Retina (tissue), 1 donor: ENCODE results near the gene SLC22A6.

Source experiments
- DNase-seq: peaks from one replicate; pipeline ENCODE4 v3.0.0-alpha.2; 2016

The SLC22A6 gene, protein sequence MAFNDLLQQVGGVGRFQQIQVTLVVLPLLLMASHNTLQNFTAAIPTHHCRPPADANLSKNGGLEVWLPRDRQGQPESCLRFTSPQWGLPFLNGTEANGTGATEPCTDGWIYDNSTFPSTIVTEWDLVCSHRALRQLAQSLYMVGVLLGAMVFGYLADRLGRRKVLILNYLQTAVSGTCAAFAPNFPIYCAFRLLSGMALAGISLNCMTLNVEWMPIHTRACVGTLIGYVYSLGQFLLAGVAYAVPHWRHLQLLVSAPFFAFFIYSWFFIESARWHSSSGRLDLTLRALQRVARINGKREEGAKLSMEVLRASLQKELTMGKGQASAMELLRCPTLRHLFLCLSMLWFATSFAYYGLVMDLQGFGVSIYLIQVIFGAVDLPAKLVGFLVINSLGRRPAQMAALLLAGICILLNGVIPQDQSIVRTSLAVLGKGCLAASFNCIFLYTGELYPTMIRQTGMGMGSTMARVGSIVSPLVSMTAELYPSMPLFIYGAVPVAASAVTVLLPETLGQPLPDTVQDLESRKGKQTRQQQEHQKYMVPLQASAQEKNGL

DNA sequence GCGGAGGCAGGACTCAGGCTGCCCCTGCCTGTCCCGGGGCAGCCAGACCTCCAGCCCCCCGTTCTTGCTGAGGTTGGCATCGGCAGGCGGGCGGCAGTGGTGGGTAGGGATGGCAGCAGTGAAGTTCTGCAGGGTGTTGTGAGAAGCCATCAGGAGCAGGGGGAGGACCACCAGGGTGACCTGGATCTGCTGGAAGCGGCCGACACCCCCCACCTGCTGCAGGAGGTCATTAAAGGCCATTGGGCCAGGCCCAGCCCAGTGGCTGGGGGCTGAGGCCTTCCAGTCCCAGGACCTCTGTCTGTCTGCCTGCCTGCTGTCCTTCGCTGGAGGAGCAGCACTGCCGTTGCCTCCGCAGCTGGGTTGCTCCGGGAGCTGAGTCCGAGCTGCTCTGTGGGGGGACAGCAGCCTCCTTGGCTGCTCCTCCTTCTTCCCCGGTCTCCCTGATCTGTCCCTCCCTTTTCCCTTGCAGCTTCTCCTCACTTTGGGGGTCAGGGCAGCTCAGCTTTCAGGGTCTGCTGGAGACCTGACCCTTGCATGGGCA is at the start of gene SLC22A6:
Gene SLC22A6 (minus strand): TSS at position 517 of the 541 bp plus-strand sequence. CDS start 277 bp downstream, at position 240.
- no peak for DNase-seq

DNA sequence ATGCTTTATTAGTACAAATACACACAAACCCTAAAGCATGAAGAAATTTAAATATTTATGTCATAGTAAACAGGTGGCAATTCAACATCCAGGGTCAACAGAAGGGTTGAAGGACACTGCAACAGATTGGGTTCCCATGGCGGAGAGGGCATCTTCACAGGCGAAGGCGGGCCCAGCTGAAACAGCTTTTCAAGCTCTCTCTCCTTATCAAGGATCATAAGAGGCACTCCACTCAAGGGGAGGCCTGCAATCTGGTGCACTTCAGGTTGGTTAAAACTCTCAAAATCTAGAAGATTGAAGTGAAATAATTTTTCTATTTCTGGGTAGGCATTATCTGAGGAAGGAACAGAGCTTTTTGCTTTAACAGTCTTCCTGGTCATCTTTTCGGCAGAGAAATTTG is 47.7 kb upstream of the SLC22A6 start:
- DNase-seq = no peak

DNA sequence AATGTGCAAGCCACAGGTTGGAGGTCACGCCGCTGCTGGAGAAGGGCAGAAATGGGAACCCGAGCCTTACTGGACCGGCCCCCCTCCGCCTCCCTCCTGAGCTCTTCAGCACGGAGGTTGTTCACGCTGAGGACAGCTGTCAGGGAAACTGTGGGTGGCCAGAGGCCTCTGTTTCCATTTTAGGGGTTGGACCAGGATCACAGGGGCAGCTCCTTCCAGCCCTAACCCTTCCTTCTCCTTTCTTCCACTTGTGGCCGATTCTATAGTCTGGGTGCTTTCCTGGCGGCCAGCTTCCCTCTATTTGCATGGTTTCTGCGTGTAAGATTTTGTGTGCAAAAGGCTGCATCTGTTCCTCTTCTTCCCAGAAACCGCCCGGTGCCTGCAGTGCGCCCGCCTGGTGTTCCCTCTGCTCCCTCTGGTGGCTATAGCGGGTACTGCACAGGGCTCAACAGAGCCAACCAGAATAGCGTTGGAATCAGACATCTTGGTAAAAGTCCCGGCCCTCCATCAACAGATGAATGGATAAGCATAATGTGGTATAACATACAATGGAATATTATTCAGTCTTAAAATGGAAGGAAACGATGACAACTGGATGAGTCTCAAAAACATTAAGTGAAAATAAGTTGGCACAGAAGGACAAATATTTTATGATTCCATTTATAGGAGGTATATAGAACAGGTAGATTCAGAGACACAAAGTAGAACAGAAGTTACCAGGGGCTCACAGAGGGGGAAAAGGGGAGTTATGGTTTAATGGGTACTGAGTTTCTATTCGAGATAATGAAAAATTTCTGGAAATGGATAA is 39.3 kb upstream of the SLC22A6 start:
- DNase-seq = peak; percentile 90

DNA sequence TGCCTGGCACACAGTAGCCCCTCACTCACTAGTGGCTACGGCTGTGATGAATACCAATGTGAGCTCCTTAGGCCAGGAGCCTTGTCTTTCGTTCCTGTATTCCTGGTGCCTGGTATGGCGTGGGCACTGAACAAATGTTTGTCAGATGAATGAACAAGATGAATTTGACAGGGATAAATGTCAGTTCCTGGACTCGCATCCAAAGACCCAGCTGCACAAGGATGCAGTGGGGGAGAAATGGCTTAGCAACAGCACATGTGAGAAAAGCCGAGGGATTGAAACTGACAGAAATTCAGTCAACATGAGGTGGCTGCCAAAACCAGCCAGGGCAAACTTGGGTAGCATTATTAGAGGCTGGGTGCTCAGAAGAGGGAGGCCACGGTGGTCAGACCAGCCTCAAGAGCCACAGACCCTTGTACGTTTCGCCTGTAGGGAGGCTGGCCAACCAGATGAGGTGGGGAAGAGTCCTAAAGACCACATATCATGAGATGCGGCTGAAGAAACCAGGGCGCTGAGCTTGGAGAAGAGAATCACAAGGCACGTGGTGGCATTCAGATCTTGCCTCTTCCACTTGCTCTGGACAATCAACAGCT is 38.6 kb upstream of the SLC22A6 start:
- DNase-seq = peak; percentile 49

DNA sequence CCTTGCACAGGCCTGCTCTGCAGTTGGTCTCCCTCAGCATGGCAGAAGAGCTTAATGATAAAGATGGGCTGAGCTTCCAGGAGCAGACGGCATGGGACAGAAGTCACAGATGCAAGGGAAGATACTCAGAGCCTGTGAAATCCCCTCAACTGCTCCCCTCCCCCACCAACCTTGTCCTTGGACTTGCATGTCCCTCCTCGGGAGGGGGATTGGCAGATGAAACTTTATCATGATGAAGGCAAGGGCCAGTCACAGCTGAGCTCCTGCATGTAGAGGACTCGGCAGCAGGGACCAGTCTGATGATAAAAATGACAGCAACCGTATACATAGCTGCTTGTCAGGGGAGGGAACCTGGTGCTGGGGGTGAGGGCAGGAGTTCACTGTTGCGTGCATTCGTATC is 37.7 kb upstream of the SLC22A6 start:
- no peak for DNase-seq

DNA sequence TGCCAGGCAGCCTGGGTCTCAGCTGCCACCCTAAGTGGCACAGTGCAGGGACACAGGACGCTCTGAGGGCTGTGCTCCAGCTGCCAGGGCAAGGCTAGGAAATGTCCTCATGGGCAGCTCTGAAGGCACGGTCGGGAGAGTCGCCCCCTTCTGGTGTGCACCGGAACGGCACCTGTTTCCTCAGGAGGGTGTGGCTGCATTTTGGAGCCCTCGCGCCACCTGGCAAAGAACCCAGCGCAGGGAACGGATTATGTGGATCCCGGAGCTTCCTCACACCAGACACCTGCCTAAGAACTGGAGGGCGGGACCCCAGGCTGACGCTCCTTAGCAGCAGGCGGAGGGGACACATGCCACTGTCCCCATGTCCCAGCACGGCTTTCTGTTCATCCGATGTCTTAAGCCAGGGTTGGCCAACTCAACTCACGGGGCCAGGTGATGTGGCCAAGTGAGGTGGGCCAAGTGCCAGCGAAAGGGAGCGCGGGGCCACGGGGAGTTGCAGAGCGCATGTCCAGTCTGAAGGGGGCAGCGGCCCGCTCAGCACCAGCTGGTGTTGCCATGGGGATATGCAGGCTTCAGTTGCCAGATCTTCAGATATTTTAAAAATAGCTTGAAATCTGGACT is 36.0 kb upstream of the SLC22A6 start:
- DNase-seq = no peak

DNA sequence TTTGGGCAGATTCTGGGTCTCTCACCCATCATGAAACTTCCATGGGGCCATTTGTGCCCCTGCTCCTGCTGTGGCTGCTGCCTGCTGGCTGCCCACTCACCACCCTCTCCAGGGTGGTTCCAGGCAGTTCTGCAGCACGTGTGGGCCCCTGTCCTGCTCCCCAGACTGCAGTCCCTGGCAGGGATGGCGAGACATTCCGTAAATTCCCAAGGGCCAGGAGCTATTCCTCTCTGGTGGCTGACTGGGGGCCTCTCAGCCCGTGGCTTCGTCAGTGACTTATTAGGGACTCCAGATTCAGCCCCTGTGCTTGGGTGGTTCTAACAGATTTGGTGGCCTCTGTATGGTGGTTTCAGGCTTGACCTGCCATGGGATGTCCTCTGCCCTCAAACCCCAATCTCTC is 34.7 kb upstream of the SLC22A6 start:
- no peak for DNase-seq

DNA sequence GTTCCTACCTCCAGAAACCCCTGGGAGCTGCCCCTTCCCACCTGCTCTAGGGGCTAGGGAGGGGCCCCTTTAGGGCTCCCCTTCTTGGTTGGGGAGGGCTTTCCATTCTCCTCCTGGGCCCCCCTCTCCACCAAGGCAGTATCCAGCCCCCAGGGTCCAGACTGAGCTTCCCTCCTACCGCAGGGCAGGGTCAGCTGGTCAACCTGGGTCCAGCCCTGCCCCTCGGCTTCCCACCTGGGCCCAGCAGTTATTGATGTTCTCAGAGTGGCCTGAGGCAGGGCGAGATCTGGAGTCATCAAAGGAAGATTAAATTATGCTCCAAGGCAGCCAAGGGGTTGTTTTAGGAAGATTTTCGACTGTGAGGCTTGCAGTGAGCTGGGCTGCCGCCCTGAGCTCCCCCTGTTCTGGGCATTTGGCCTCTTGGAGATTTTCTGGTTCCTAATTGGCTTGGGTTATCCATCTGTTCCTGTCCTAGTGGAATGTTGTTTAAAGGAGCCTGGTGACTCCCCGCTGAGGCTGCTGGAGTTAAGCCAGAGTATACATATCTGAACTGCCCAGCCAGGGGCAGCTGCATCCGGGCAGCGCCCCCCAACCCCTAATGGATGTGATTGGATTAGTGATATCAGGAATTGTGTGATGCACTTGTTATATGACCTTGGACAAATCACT is 32.7 kb upstream of the SLC22A6 start:
- peak; percentile 50 for DNase-seq

DNA sequence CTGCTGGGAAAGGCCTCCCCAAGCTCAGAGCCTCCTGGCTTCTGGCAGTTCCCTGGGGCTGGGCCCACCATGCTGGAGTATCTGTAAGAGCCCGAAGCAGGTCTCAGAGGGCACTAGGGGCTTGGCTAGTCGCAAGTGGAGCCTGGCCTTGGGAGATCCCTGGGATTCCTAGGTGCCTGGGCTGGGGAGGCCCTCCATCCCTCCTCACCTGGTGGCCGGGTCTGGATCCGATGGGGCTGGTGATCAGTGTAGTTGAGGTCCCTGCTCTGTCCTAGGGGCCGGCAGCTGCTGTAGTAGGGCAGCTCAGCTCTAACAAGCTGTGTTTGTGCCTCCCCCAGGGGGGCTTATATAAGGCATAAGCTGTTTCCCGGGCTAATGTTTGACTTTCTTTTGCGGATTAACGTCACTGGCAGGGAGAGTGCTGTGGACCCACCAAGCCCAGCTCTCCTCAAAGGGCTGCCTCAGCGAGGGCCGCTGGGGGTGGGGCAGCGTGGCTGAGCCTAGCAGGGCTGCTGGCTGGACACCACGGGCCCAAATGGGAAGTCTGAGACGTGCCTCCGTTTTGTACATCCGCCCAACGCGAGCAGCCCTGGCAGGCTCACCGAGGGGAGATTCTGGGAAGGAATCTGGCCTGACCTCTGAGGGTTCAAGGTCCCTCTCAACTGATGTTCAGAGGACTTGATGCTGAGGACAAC is 30.9 kb upstream of the SLC22A6 start, which contains the start of gene SLC22A8:
Gene SLC22A8 (minus strand): TSS at position 321 of the 695 bp plus-strand sequence. CDS start 883 bp downstream, outside the sequence.
- peak; percentile 35 for DNase-seq

DNA sequence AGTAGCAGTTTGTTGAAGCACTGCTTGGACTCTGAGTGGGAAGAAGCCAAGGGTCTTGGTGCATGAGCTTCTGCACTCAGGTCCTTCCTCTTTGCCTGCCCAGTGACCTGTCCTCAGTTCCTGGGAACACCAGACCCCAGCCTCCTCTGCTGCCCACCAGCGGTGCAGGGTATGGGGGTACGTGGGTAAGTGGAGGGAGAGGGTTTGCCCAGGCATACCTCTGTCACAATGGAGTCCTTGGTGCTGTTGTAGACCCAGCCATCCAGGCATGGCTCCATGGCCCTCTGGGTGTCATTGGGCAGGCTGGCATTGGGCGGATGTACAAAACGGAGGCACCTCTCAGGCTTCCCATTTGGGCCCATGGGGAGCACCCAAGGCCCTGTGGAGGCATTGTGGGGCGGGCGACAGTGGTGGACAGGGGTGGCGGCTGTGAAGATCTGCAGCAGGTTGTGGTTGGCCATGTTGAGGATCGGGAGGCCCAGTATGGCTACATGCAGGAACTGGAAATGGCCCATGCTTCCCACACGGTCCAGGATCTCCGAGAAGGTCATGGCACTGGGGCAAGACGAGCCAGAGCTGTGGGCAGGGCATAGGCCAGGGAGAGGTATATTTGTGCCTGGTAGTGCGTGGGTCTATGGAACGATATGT is 29.8 kb upstream of the SLC22A6 start:
- DNase-seq = no peak

DNA sequence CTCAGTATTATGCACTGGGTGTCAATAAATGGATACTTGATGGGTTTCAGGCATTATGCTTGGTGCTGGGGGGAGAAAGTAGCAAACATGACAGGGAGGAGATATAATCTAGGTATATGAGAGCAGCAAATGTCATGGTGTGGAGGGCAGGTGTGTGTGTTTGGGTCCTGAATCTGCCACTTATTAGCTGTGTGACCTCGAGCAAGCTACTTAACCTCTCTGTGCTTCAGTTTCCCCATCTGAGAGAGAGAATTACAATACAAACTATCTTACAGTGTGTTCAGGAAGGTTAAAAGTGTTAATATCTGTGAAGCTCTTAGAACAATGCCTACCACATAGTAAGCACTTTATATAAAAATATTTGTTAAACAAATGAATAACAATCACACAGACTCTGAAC is 28.1 kb upstream of the SLC22A6 start:
- no peak for DNase-seq

DNA sequence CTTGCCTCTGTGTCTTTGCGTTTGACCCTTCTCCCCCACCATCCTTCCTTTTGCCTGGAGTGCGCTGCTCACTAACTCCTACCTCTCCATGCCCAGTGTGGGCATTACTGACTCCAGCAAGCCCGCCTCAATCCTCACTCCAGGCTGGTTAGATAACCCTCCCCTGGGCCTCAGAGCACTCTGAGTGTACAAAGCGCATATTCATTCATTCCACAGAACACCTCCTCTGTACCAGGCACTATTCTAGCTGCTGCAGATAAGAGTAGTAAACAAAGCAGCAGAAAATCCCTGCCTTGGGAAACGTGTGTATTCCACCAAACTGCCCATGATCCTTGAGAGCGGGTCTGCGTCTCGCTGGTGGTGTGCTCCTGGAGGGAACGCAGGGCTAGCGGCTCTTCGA is 27.7 kb upstream of the SLC22A6 start:
- DNase-seq = no peak

DNA sequence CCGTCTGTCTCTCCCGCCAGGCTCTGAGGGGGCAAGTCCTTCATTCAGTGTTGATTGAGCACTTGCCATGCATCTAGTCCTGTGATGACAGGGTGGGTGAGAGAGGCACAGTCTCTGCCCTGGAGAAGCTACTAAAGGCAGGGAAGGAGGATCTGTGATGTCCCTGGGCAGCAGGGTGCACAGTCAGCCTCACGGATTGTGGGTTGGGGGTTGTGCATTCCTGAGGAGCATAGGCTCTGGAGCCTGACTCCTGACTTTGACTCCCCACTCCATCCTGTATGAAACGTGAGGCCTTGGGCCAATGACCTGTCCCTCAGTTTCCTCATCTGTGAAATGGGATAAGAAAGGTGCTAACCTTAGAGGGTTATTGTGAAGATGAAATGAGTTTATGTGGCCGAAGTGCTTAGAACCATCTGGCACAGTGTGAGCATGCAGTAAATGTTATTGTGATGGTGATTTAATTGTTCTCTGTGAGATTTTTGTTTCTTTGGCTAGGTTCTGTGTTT is 26.2 kb upstream of the SLC22A6 start:
- DNase-seq = no peak

DNA sequence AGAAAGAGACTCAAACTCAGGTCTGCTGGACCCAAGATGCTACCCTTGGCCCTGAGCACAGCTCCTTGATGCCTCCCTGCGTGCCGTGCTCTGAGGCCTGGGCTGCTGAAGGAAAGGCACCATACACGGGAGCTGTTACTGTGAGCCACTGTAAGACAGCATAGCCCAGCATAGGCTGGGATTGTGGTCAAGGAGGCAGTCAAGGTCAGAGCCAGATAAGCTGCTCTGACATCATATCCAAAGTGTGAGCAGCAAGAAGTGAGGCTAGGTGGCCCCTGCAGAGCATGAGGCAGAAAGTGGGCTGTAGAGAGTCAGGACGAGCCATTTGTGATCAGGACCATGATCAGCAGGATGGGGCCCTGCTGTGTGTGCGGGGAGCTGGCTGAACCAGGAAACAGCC is 23.2 kb upstream of the SLC22A6 start:
- no peak for DNase-seq

DNA sequence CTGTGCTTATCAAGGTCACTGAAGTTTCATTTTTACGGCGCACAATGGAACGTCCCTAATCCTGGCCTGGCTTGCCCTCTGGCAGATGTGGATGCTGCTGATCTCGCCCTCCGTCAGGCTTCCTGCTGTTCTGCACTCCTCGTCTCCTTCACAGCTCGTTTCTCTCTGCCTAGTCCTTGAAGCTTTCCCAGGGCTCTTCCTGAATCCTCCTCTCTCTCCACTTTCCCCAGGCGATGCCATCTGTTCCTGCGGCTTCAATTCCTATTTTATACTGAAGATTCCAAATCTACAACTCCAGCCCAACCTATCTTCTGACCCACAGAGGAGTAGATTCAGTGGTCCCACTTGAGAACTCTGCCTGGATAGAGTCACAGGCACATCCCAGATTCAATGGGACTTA is 16.7 kb upstream of the SLC22A6 start:
- no peak for DNase-seq

DNA sequence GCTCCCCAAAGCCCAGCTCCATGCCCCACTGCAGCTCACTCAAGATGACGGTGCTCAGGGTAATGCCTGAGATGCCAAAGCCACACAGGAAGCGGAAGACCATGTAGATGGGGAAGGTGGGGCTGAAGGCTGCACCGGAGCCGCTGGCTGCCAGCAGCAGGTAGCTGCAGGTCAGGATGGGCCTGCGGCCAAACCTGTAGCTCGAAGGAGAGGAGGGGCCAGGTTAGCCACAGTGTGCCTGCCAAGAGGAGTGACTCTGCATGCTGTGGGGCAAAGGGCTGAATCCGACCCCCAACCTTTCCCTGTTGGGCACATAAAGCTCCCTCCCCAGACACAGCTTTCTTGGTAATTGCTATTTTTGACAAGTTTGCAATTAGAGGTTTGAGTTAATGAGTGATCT is 14.9 kb upstream of the SLC22A6 start:
- no peak for DNase-seq

DNA sequence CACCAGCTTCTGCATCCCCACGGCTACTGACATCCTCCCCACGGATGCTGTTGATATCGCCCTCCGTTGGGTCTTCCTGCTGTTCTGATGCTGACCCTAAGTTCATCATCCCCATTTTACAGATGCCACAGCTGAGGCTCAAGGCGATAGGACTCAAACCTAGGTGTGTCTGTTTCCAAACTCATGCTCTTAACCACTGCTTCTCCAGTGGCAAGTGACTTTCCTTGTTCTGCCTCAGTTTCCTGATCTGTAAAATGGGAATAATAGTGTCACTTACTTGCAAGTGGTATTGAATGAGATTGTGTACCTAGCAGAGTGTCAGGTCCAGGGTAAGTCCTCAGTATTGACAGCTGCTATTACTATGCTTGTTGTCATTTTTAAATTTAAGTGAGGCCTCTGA is 14.4 kb upstream of the SLC22A6 start:
- DNase-seq = no peak

DNA sequence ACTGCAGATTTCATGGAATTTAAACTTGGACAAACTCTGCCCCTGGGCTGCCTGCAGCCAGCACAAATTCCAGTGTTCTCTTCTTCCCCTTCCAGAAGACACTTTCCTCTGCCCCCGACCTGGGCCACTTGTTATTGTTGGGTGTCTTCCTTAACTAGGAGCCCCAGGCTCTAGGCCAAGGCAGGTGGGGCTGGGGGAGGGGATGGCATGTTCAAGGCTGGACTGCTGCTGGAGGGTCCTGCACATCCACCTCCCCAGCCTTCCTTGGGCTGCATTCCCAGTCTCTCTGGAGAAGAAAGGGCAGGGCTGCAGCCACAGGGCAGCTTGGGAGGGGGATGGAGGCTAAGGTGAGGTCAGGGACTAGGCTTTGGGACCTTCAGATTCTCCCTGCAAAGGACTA is 11.5 kb upstream of the SLC22A6 start:
- no peak for DNase-seq

DNA sequence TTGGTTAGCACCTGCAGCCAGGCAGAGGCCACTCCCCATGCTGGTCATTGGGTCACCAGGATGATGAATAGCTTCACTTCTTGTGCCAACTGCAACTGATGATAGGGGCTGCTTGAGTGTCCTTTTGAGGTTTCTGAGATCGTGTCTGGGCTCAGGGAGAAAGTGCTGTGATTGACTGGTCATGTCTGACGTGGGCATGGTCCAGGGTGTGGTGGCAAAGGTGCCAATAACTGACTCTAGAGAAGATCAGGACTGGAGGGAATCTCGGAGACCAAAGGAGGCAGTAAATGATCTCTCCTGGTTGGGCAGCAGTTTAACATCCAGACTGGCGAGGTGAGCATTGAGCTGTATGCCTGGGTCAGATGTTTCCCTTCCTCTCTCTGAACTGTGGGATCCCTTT is 10.0 kb upstream of the SLC22A6 start:
- DNase-seq = no peak

DNA sequence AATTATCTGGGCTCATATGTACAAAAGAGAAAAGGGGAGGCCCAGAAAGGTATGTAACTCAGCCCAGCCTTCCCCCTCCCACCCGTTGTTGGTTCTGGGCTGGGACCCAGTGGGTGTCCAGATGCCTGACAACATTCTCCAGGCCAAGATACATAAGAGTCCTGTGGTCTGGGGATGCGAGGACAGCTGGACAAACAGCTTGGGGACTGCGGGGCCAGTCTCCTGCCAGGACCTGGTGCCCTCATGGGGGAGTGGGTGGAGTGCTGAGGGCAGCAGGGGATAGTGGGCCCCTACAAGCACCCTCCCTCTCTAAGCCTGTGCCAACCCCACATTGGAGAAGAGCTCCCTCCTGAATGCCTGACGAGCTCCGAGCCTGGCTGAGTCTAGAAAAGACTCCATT is 3.5 kb upstream of the SLC22A6 start:
- no peak for DNase-seq
